ENCODE data around the gene PAX6.
"Not testable (repeated sequence)": the region's sequence is repeated elsewhere in the genome, so short reads cannot be mapped to it uniquely, and the experiment has no call there.

The PAX6 gene

GRCh38 chr11:31763296-31763695 is 47.8 kb downstream of the PAX6 start:
- no peak for DNase-seq

DNA sequence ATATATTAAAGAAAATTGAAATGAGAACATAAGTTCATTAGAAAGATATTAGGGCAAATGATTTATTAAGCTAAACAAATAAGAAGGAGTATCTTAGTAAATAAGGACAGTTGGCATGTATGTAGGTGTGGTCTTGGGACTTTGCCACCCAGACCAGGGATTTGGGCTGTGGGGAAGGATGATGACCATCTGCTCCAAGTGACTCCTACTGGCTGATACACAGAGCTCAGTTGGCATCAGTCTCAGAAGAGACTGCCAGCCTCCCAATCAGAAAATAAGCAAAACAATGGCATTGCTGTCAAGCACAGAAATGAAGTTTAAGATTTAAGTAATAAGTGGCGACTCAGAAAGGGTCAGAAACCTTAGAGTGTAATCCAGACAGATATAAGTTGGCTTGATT is 49.5 kb downstream of the PAX6 start:
- DNase-seq: no peak

DNA sequence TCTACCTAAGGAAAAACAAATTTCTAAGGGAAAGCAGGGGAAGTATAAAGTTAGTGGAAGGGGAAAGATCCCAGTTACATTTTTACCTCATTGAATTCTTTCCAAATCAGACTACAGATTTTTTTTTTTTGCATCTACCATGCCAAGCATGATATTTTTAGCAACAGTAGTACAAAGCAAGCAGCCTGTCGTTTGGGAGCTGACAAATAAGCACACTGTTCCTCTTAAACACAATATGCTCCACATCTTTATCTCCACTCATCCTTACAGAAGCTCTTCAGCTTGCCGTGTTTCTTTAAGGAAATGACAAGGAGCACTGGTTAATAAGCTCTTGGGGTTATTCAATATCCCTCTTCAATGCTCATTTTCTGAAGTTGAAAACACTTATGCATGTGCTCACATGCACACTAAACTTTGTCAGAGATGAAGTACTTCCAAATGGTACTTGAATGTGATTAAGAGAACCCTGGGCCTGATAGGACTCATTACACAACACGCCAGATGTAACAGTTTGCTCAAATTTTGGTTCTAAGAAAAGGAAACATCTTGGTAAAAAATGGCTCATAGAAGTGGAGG is 53.8 kb downstream of the PAX6 start:
- DNase-seq: no peak

- no peak for DNase-seq
Observed at GRCh38 chr11:31747581-31747980, 63.5 kb downstream of the PAX6 start.

DNA sequence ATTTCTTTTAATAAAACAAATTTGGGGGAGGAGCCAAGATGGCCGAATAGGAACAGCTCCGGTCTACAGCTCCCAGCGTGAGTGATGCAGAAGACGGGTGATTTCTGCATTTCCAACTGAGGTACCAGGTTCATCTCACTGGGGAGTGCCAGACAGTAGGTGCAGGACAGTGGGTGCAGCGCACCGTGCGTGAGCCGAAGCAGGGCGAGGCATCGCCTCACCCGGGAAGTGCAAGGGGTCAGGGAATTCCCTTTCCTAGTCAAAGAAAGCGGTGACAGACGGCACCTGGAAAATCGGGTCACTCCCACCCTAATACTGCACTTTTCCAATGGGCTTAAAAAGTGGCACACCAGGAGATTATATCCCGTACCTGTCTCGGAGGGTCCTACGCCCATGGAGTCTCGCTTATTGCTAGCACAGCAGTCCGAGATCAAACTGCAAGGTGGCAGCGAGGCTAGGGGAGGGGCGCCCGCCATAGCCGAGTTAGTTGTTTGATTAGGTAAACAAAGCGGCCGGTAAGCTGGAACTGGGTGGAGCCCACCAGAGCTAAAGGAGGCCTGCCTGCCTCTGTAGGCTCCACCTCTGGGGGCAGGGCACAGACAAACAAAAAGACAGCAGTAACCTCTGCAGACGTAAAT is 70.3 kb downstream of the PAX6 start:
- DNase-seq: not testable (repeated sequence)

GRCh38 chr11:31740131-31740530 is 71.0 kb downstream of the PAX6 start:
- no peak for DNase-seq
